ENCODE data around the gene EMILIN2. TPM values are rescaled to one million over a fixed set of nuclear protein-coding genes. Genes with fewer than 3 reads are reported as not detected.
A peak's percentile ranks its signal among the peaks of the same experiment; 100 is the strongest.
"Not testable (repeated sequence)": the region's sequence is repeated elsewhere in the genome, so short reads cannot be mapped to it uniquely, and the experiment has no call there.

Gene EMILIN2
- total RNA-seq, 2 donors from 2014 or later: 13.0 to 24.4 TPM

GRCh38 chr18:2855560-2856350 lies 8.9 kb downstream of the EMILIN2 start:
- DNase-seq (ENCODE audit: low spot score in 2 of 2) (no peak), ATAC-seq (peak in 1 of 2 donors; percentile 74)
- Mint-ChIP-seq H3K9me3 (no peaks in the 10 kb centered on the region), H3K27ac (no peak overlapping the region), H3K36me3 (peaks cover 0 to 14% of the 10 kb centered on the region in 2 donors)

GRCh38 chr18:2856547-2857170 lies 9.9 kb downstream of the EMILIN2 start:
- ATAC-seq (peak; percentile 33 to 66), DNase-seq (ENCODE audit: low spot score in 2 of 2) (no peak)
- H3K27ac Mint-ChIP-seq: peak overlapping the region in 1 of 2 donors; percentile 47
- H3K36me3 Mint-ChIP-seq: peaks cover 0 to 14% of the 10 kb centered on the region in 2 donors
- H3K9me3 Mint-ChIP-seq: no peaks in the 10 kb centered on the region

GRCh38 chr18:2857491-2858131 lies 10.8 kb downstream of the EMILIN2 start:
- DNase-seq (ENCODE audit: low spot score in 2 of 2): no peak
- no peak for ATAC-seq
- H3K9me3 Mint-ChIP-seq: no peaks in the 10 kb centered on the region
- peaks cover 0 to 14% of the 10 kb centered on the region in 2 donors for H3K36me3 Mint-ChIP-seq
- no peak overlapping the region for H3K27ac Mint-ChIP-seq

GRCh38 chr18:2860397-2860796 lies 13.6 kb downstream of the EMILIN2 start:
- H3K36me3 Mint-ChIP-seq: peaks cover 0 to 23% of the 10 kb centered on the region in 2 donors
- H3K9me3 Mint-ChIP-seq; ATAC-seq; DNase-seq (ENCODE audit: low spot score in 2 of 2); H3K27ac Mint-ChIP-seq: not testable (repeated sequence)

GRCh38 chr18:2863997-2864396 lies 17.2 kb downstream of the EMILIN2 start:
- ATAC-seq; H3K27ac Mint-ChIP-seq; DNase-seq (ENCODE audit: low spot score in 2 of 2): not testable (repeated sequence)
- Mint-ChIP-seq H3K36me3 (peaks cover 0 to 23% of the 10 kb centered on the region in 2 donors), H3K9me3 (peaks cover 0 to 11% of the 10 kb centered on the region in 2 donors)

- not testable (repeated sequence) for H3K27ac Mint-ChIP-seq; H3K36me3 Mint-ChIP-seq; DNase-seq (ENCODE audit: low spot score in 2 of 2); ATAC-seq
- H3K9me3 Mint-ChIP-seq: peaks cover 0 to 11% of the 10 kb centered on the region in 2 donors
Observed at GRCh38 chr18:2866465-2866864, 19.7 kb downstream of the EMILIN2 start.

GRCh38 chr18:2869207-2869606 lies 22.4 kb downstream of the EMILIN2 start:
- no peak overlapping the region for H3K27ac Mint-ChIP-seq
- DNase-seq (ENCODE audit: low spot score in 2 of 2): no peak
- ATAC-seq: no peak
- peaks cover 0 to 10% of the 10 kb centered on the region in 2 donors for H3K36me3 Mint-ChIP-seq
- H3K9me3 Mint-ChIP-seq: peaks cover 0 to 11% of the 10 kb centered on the region in 2 donors

GRCh38 chr18:2871111-2871720 lies 24.4 kb downstream of the EMILIN2 start:
- DNase-seq (ENCODE audit: low spot score in 2 of 2) (no peak), ATAC-seq (no peak)
- Mint-ChIP-seq H3K9me3 (peaks cover 0 to 2% of the 10 kb centered on the region in 2 donors), H3K36me3 (no peaks in the 10 kb centered on the region), H3K27ac (no peak overlapping the region)

- H3K27ac Mint-ChIP-seq: no peak overlapping the region
- H3K9me3 Mint-ChIP-seq: no peaks in the 10 kb centered on the region
- DNase-seq (ENCODE audit: low spot score in 2 of 2): no peak
- H3K36me3 Mint-ChIP-seq: no peaks in the 10 kb centered on the region
- no peak for ATAC-seq
Observed at GRCh38 chr18:2872095-2872494, 25.3 kb downstream of the EMILIN2 start.

GRCh38 chr18:2874765-2875164 lies 28.0 kb downstream of the EMILIN2 start:
- DNase-seq (ENCODE audit: low spot score in 2 of 2): no peak
- no peak for ATAC-seq
- Mint-ChIP-seq H3K36me3 (no peaks in the 10 kb centered on the region), H3K9me3 (no peaks in the 10 kb centered on the region), H3K27ac (no peak overlapping the region)

- H3K27ac Mint-ChIP-seq: no peak overlapping the region
- no peaks in the 10 kb centered on the region for H3K9me3 Mint-ChIP-seq
- peaks cover 0 to 4% of the 10 kb centered on the region in 2 donors for H3K36me3 Mint-ChIP-seq
- DNase-seq (ENCODE audit: low spot score in 2 of 2) (no peak), ATAC-seq (no peak)
Observed at GRCh38 chr18:2878656-2879330, 32.0 kb downstream of the EMILIN2 start.

- peaks cover 0 to 6% of the 10 kb centered on the region in 2 donors for H3K36me3 Mint-ChIP-seq
Observed at GRCh38 chr18:2879889-2880288, 33.1 kb downstream of the EMILIN2 start.

GRCh38 chr18:2880473-2880872 lies 33.7 kb downstream of the EMILIN2 start:
- H3K36me3 Mint-ChIP-seq: peaks cover 0 to 10% of the 10 kb centered on the region in 2 donors
- DNase-seq (ENCODE audit: low spot score in 2 of 2): no peak
- no peaks in the 10 kb centered on the region for H3K9me3 Mint-ChIP-seq
- no peak overlapping the region for H3K27ac Mint-ChIP-seq
- no peak for ATAC-seq

More at GRCh38 chr18:2879889-2880288, 33.1 kb downstream of the EMILIN2 start:
- Mint-ChIP-seq H3K9me3 (no peaks in the 10 kb centered on the region), H3K27ac (no peak overlapping the region)
- no peak for ATAC-seq
- DNase-seq (ENCODE audit: low spot score in 2 of 2): no peak

GRCh38 chr18:2881088-2881839 lies 34.5 kb downstream of the EMILIN2 start:
- DNase-seq (ENCODE audit: low spot score in 2 of 2) (no peak), ATAC-seq (peak; percentile 31 to 51)
- peaks cover 0 to 10% of the 10 kb centered on the region in 2 donors for H3K36me3 Mint-ChIP-seq

GRCh38 chr18:2881840-2882195 lies 35.0 kb downstream of the EMILIN2 start:
- Mint-ChIP-seq H3K27ac (peak overlapping the region; percentile 20 to 60), H3K36me3 (peaks cover 2 to 15% of the 10 kb centered on the region in 2 donors), H3K9me3 (peaks cover 3 to 5% of the 10 kb centered on the region in 2 donors)
- DNase-seq (ENCODE audit: low spot score in 2 of 2) (no peak), ATAC-seq (peak; percentile 30 to 41)

More at GRCh38 chr18:2881088-2881839, 34.5 kb downstream of the EMILIN2 start:
- H3K27ac Mint-ChIP-seq: peak overlapping the region; percentile 20 to 63
- no peaks in the 10 kb centered on the region for H3K9me3 Mint-ChIP-seq
